Upper lobe of left lung (tissue), 4 donors: ENCODE results near the gene HS6ST2.

Experiments used
- POLR2A ChIP-seq, 4 donors: fragments of 450-650 bp; IDR thresholded peaks; one replicate each; pipeline ENCODE4 v1.5.1; 2016 to 2017; ENCODE audit warnings: antibody characterized with exemption in 4 of 4, mild to moderate bottlenecking in 2 of 4
- TF ChIP-seq, protein P1 (sequence below), 6 experiments: fragments of 450-650 bp in 4 of 6; fragments of 200-600 bp in 2 of 6; sonication (generic) in 2 of 6; IDR thresholded peaks; one replicate each; pipeline ENCODE4 v1.5.1; 2016 to 2019; ENCODE audit warnings: antibody characterized with exemption in 6 of 6

DNA sequence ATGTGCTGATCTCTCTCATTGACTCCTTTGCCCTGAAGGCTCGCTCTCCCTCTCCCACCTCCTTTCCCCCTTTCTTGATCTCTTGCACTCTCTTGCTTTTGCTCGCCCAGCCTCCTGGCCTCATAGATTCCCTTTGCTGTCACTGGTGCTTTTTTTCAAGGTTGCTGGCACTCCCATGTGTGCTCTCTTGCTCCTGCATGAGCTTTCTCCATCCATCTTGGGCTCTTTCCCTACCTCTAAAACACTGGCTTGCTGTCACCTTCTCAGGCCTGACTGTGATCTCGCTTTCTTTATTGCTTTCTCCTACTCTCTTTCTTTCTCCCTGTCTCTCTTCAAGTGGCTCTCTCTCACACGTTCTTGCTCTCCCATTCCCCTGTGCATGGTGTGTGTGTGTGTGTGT lies 202.0 kb downstream of the HS6ST2 start:
- TF ChIP-seq, protein P1, sequence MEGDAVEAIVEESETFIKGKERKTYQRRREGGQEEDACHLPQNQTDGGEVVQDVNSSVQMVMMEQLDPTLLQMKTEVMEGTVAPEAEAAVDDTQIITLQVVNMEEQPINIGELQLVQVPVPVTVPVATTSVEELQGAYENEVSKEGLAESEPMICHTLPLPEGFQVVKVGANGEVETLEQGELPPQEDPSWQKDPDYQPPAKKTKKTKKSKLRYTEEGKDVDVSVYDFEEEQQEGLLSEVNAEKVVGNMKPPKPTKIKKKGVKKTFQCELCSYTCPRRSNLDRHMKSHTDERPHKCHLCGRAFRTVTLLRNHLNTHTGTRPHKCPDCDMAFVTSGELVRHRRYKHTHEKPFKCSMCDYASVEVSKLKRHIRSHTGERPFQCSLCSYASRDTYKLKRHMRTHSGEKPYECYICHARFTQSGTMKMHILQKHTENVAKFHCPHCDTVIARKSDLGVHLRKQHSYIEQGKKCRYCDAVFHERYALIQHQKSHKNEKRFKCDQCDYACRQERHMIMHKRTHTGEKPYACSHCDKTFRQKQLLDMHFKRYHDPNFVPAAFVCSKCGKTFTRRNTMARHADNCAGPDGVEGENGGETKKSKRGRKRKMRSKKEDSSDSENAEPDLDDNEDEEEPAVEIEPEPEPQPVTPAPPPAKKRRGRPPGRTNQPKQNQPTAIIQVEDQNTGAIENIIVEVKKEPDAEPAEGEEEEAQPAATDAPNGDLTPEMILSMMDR (IDR thresholded peaks at IDR 0.05) = no peak
- TF ChIP-seq POLR2A (IDR thresholded peaks at IDR 0.05) = no peak
